Right ventricle myocardium inferior (tissue), 1 donor: ENCODE data around the gene CPVL. TPM values are rescaled to one million over a fixed set of nuclear protein-coding genes. Genes with fewer than 3 reads are reported as not detected.
"Not testable (repeated sequence)": the region's sequence is repeated elsewhere in the genome, so short reads cannot be mapped to it uniquely, and the experiment has no call there.

Experiments
- ATAC-seq: fragments of 200-7000 bp; cut with Tn5 transposase; one replicate; pipeline ENCODE4 v1.9.1; 2020; ENCODE audit warnings: mild to moderate bottlenecking, moderate library complexity
- DNase-seq: peaks from one replicate; pipeline ENCODE4 v3.0.0; 2021; ENCODE audit errors: missing footprints
- intact Hi-C: fragments of 100-400 bp; cut with DNase I; formaldehyde crosslinking; loops from one replicate; pipeline ENCODE4 v1.11.0; 2022
- total RNA-seq: library from RNA; stranded (reverse); fragmentation: NEBNext Ultra II Directional; extraction: Animal tissue kit (Norgen Biotek cat#: 25700); gene quantifications from one replicate; pipeline ENCODE4 v1.2.1, GENCODE V29; 2021
- donor health status: DM: no; HTN: yes; CAD: no; lungs with severe emphysema.

CPVL gene
- total RNA-seq, 1 donor from 2014 or later: 50.6 TPM

DNA sequence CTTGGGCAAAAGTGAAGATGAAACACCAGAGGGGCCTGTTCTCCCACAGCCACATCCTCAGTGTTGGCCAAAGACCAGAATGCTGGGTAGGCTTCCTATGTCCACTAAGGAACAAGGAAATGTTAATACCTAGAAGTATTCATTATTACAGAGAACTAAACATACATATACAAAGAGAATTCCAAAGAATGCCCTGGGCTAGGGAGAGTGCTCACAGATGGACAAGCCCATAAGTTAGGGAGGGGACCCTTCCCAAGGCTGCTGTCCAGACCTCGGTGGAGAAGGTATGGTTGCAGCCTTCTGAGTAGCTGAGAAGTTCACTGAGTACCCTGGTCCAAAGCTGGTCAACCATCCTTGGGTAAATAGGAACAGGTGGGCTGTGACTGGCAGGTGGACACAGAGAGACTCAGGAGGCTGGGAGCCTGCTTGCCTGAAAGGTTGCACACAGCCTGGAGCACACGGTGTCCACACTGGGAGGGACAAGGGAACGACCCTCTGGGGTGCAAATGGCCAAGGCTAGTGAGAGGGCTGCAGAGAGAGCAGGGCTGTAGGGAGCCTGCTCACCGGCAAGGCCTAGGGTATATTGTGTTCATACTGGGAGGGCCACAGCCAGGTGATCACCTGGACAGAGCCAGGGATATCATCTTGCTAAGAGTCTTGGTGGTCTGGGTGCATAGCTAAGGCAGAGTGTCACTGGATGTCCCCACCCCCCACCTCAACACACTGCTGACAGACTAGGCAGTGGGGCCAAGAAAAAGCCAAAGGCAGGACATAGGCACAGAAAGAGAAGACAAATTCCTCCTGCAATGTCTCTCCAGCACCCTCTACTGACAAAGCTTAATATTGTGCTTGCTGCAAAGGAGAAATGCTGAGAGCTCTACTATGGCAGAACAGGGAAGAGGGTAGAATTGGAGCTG lies 40.3 kb downstream of the CPVL start:
- intact Hi-C loops: loop anchor here (1.0 to 5.0 kb wide), 3 partner anchors 179 to 301 kb away; no protein-coding TSS in a partner anchor
- ATAC-seq (peak; percentile 80), DNase-seq (no peak)

DNA sequence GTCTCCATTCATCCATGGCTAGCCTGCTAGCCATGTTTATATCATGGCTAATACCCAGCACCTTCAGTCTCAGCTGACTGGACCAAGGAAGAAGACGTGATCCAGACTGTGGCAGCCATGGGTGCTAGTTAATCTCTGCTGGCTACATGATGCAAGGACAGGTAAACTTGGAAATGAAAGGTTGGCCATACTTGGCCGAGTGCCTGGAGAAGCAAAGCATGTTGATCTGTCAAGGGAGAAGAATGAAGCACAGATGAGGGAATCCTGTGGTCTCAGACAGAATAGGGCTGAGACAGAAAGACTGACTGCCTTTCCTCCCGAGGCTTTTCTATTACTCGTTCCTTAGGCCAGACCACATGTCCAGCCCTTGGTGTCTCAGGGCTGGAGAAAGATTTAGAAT lies 41.1 kb downstream of the CPVL start:
- intact Hi-C loops: loop anchor here (5.0 kb wide), 1 partner anchor 302 kb away; no protein-coding TSS in a partner anchor
- no peak for ATAC-seq
- no peak for DNase-seq

DNA sequence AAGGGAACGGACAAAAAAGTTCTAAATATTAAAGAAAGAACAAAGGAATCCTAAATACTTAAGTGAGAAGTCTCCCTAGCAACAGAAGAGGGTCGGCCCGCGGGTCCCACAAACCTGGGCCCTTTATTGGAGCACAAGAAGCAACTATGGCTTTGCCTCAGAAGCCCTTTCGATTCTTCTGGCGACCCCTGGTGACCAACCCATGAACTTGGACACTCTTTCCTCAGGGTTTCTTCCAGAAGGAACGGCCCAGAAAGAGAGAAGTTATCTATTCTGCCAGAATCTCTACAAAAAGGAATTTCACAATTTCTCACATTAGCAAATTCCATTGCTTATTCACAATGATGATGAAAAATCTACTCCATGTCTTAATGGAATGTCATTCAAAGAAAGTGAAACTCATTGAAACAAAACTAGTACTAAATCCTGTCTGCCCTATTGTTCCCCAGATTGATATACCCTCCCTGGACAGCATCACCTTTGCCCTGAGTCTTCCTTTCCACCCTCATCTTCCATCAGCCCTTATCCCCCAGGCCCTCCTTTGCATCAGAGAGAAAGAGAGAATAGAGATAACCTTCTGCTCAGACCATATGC lies 43.7 kb downstream of the CPVL start:
- peak; percentile 72 for DNase-seq
- intact Hi-C loops: loop anchor here (1.0 kb wide), 2 partner anchors 145 to 175 kb away; no protein-coding TSS in a partner anchor

DNA sequence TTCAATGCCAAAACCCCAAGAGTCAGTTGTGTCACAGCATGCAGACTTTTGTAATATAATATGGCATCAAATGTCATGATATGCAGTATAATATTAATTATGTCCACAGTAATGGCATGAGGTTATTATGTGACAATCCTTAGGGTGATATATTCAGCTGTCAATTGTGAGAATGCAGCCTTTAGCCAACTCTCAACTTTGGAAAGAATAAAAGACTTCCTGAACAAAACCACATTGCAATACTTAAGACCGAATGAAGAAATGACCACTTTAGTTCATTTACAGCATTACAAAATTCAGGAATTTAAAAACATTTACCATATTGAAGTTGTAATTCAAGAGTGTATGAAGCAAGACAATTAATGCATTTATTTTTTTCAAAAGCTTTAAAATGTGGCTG lies 45.4 kb downstream of the CPVL start:
- intact Hi-C loops: no loop called here

More for the DNA sequence above, 43.7 kb downstream of the CPVL start:
- ATAC-seq: peak; percentile 74

DNA sequence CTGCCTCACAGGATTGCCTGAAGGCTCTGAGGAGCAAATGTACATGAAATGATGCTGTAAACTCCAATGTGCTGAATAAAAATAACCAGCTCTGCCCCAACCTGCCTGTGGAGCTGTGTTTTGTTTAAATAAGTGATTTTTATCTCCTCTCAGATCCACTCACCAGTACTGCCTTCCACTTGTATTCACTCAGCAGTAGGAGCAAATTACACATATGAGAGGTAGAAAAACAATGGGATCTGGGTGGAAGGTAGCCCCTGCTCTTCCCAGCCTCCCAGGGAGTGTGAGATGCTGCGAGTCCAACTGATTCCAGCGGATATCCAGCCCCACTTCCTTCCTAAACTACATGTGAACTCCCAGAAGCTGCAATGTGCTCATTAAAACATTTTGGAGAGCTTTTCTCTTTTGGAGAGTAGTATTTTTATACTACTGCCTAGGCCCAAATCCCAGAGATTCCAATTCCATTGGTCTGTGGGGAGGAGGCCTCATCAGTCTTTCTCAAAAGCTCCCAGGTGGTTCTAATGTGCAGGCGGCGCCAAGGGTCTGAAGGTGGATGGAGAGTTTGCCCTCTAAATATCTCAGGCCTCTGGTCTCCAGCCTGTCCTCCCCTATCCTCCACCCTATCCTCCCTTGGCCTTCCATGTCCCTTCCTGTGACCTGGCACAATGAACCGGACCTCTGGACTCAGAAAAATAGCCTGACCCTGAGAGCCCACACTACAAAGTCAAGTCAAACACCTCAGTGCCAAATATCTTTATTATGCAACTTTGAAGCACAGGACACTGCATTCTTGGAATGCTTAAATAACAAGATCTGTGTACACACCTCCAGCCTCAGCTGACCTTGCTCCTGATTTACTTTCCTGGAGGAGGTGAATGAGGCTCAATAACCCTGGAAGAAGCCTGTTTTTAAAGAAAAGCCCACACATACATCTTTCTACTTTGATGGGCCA lies 46.2 kb downstream of the CPVL start:
- intact Hi-C loops: no loop called here
- DNase-seq: no peak
- ATAC-seq: no peak

More for the DNA sequence above, 45.4 kb downstream of the CPVL start:
- DNase-seq: no peak
- ATAC-seq: no peak

DNA sequence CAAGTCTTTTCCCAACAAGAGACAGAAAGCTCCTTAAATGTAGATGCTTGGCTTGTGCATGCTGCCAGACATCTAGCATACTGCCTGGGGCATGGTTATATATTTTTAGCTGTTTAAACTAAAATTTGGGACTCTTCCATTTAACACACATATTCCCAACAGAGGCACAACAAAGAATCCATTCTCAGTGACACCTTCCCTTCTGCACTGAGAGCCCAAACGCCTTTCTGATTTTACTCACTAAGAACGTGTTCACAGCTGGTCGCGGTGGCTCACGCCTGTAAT lies 49.9 kb downstream of the CPVL start:
- ATAC-seq (no peak), DNase-seq (no peak)
- intact Hi-C loops: no loop called here

DNA sequence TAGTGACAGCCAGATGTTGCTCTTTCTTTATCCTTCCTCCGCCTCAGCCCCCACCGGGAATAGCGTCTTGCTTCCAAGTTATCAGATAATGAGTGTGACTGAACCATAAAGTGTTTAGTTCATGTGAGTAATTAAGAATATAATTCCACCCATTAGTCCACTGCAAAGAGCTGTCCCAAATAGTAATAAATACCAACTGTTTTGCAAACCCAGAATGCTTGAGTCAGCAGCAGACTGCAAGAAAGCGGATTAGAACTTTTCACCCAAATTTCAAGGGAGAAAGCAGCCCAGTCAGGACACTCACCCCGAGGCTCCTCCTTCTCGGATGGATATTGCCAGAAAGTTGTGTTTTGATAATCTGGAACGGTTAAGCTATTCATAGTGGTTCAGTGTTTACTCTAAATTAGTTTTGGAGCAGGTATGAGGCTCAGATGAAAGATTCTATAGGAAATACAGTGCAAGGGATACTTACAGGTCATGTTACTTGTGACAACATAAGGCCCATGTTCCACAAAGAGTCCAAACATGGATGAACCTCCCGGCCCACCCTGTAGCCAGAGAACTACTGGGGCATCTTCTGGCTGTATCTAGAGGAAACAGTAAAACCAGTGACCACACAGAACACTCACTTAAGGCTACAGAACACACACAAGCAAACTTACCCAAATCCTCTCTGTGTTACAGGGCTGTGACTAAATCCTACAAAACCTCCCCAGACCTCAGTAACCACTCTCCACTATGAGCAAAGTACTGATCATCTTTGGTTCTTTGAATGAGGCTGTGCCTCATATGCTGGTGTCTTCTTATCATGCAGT lies 50.5 kb downstream of the CPVL start:
- intact Hi-C loops: no loop called here
- DNase-seq: no peak
- peak; percentile 27 for ATAC-seq

DNA sequence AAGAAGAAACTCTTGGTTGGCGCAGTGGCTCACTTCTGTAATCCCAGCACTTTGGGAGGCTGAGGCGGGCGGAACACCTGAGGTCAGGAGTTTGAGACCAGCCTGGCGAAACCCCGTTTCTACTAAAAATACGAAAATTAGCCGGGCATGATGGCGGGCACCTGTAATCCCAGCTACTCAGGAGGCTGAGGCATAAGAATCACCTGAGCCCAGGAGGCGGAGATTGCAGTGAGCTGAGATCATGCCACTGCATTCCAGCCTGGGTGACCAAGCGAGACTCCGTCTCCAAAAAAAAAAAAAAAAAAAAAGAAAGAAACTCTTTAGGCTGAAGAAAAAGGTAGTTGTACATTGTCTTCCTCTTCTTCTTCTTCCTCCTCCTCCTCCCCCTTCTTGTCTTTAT lies 53.2 kb downstream of the CPVL start:
- ATAC-seq, DNase-seq, intact Hi-C loops: not testable (repeated sequence)

DNA sequence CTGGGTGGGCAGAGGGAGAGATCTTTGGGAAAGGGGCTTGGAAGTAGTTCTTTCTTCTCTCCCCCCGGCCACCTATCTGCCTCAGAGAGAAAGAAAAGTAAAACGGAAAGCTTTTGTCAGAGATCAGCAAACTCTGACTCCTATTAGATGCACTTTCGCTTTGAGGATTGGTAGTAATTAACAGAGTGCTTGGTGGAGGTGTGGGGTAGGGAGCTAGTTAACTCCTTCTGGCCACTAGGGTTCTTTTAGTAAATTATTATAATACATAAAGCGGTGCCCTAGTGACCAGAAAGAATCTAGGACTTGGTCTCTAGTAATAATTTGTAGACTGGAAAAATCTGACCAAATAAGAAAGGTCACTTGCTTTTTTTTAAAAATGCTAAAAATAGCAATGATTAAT lies 54.6 kb downstream of the CPVL start:
- no peak for DNase-seq
- no peak for ATAC-seq
- intact Hi-C loops: no loop called here

DNA sequence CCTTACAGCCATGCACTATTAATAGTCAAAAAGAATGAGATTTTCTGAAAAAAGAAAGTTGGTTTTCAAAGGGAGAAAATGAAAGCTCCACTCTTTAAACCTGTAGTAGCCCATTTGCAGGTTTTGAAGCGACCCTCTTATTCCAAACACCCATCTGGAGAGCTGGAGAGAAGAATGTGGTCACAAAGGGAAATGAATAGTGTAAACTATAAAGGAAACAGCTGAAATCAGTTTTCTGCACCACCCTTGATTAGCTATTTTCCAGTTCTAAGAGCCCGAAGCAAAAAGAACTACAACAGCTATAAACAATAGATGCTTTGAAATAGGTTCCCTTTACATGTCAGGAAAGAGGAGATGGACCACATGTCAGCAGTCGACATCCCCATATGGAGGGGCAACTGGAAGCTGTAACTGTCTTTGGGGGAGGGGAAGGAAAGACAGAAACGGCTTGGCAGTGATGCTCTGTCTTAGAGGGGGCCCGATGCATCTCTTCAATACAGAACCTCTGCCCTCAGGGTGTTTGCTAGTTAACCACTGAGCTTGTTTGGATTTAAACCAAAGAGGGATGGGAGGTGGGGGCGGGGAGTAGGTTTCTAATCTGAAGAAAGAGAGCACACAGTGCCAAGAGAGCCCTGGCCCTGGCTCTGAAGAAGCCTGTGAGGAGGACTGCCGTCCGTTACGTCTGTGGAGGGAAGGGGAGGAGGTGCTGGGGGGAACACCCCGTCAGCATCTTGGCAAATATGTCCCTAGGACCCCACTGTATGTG lies 55.3 kb downstream of the CPVL start:
- ATAC-seq (peak; percentile 66), DNase-seq (no peak)
- intact Hi-C loops: no loop called here

DNA sequence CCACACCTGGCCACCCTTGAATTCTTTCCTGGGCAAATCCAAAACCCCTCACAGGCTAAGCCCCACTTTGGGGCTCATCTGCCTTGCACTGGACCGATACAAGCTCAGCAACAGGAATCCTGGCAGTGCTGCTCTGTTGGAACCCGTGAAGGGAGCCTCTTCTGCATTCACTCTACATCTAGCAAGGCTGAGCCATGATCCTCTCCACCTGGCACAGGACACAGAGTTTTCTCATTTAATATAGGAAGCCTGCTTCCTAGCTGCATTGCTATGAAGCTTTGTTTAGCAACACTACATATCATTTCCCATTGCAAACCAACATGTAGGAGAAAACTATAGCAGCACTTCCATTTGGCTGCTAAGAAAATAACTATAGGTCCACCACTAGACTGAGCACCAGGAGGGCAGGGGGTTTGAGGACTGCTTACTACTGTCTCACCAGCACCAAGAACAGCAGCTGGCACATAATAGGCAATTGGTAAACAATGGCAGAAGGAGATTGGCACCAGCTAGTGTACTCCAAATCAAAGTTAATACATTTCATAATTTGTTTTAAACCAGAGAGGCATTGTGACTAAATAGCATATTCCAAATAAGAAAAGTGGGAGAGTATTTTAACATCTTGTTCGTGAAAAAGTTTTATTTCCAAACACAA lies 56.1 kb downstream of the CPVL start:
- intact Hi-C loops: no loop called here
- DNase-seq: no peak
- ATAC-seq: no peak

DNA sequence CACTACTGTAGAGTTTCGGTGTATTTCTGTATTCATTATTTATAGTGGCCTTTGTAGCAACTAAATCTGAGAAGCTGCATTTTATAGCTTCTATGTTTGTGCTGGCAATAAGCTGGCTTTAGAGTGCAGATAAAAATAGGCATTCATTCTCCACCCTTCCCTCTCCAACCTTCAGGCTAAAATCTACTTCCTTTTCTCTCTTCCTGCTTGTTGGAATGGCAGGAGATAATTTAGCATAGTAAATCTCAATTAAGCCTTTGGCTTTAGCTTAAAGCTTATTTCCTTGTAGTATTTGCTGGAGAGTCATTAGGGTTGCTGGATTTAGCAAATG lies 58.5 kb downstream of the CPVL start:
- intact Hi-C loops: no loop called here
- no peak for DNase-seq
- no peak for ATAC-seq

DNA sequence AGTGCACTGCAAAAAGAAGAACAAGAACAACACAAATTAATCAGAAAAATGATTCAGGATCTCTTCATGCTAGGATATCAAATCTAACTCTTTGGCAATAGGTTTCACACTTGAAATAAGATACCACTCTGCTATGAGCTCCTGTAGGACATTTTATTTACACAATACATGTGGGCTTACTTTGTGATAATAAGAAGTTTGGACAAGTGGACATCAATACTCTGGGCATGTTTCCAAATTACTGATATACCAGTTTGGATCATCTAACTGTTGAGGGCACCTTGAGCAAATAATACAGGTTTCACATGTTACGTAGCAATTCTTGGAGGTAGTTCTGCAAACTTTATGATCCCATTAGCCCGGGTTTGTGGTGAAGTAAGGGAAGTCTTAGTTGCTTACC lies 59.8 kb downstream of the CPVL start:
- intact Hi-C loops: no loop called here
- no peak for DNase-seq
- no peak for ATAC-seq

DNA sequence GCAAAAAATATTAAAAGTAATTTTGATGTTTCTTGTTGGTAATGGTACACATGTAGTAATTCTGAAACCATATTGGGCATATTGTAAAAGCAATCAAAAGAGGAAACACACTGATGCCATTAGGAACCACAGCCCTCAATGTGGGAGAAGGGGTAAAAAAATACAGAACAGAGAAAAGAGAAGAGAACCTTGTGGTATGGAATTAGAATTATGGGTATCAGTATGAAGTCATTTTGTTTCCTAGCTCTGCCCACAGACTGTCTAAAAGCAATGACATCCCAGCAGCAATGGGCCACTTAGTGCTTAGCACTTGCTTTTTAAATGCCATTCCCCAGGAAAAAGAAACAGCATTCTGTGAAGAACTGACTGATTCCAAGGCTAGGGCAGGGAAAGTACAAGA lies 61.5 kb downstream of the CPVL start:
- intact Hi-C loops: no loop called here
- ATAC-seq (peak; percentile 44), DNase-seq (no peak)

DNA sequence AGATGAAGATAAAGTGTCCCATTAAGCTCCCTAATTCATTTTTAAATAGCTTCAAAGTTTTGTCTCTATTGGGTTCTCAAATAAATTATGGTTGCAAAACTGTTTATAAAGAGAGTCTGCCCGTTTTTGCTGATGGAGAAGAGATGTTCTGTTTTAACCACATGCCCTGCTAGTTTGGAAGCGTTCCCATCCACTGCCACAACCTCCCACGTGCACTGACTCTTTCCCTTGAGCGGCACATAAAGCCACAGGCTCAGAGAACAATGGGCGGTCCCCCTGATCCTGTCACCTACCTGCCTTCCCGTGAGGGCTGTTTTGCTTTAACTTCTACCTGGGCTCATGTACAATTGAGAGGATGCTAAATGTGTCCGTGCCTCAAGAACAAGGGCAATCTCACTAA lies 65.5 kb downstream of the CPVL start:
- intact Hi-C loops: no loop called here
- DNase-seq: no peak

DNA sequence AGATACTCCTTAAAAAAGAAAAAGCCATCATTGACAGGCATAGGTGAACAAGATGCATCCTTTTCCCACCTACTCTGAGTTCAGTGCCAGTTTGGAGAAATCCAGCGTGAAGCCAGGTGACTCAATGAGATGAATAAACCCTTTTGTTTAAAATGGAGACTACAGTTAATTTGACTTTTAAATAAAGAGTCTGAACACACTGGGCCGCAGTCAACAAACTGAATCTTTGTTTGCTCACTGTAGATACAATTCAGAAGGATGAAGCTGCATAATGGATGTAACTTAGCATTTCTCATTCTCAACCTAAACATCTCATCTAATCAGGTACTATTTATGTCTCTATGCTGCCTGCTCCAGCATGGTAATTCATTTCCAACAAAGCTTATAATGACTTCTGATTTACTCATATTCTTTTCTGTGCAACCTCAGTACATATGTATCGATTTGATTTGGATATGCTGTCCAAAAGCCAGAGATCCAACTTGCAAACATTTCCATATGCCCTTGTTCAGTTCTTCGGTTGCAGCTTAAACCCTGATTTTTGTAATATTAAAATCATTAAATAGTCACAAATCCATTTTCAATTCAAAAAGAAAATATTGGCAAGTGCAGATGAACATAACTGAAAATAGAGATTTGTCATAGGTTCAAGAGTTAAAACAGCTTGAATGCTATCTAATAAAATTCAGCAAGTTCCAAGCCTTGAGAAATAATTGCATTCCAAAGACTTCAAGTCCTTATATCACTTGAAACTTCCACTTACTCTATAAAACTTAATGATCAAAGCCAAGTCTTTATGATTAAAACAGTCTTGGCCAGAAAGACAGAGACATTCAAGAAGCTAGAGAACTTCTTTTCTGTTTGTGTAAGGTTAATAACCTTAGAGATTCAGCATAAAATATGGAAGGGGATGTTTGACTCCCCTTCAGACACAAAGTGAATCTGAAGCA lies 67.8 kb downstream of the CPVL start:
- ATAC-seq (no peak), DNase-seq (no peak)
- intact Hi-C loops: no loop called here

More for the DNA sequence above, 65.5 kb downstream of the CPVL start:
- no peak for ATAC-seq
